SK-N-SH treated with all-trans-retinoic acid at 6 μM for 48 hours (cell line): ENCODE measurements around the gene RAB30.
A peak's percentile ranks its signal among the peaks of the same experiment; 100 is the strongest.

Source experiments
- ATAC-seq: fragments of 200-7000 bp; cut with Tn5 transposase; 3 replicates; pipeline ENCODE4 v1.9.1; 2020; ENCODE audit warnings: mild to moderate bottlenecking, moderate library complexity
- ARNTL ChIP-seq: fragments of 450-650 bp; formaldehyde crosslinking; IDR thresholded peaks from 2 replicates; pipeline ENCODE4 v1.5.0; 2020; ENCODE audit warnings: low read depth, mild to moderate bottlenecking, moderate library complexity, borderline replicate concordance
- BACH2 ChIP-seq: fragments of 250-450 bp; sonication (Bioruptor Pico); IDR thresholded peaks from 2 replicates; pipeline ENCODE4 v1.9.0; 2021; ENCODE audit warnings: mild to moderate bottlenecking, borderline replicate concordance
- CREB5 ChIP-seq: fragments of 250-450 bp; sonication (Bioruptor Pico); IDR thresholded peaks from 2 replicates; pipeline ENCODE4 v1.5.1; 2020; ENCODE audit warnings: low read depth, mild to moderate bottlenecking, moderate library complexity
- CSRNP3 ChIP-seq: fragments of 250-450 bp; sonication (Bioruptor Pico); IDR thresholded peaks from 2 replicates; pipeline ENCODE4 v1.5.1; 2021; ENCODE audit warnings: mild to moderate bottlenecking, moderate library complexity
- ESRRG ChIP-seq: fragments of 250-450 bp; sonication (Bioruptor Pico); IDR thresholded peaks from 2 replicates; pipeline ENCODE4 v1.6.1; 2021; ENCODE audit warnings: mild to moderate bottlenecking
- GLIS3 ChIP-seq: fragments of 250-450 bp; sonication (Bioruptor Pico); IDR thresholded peaks from 2 replicates; pipeline ENCODE4 v1.5.0; 2020; ENCODE audit warnings: mild to moderate bottlenecking, moderate library complexity
- ISL1 ChIP-seq: fragments of 250-450 bp; sonication (Bioruptor Pico); IDR thresholded peaks from 2 replicates; pipeline ENCODE4 v2.1.2; 2022; ENCODE audit warnings: mild to moderate bottlenecking, moderate library complexity
- OSR1 ChIP-seq: fragments of 250-450 bp; sonication (Bioruptor Pico); IDR thresholded peaks from 2 replicates; pipeline ENCODE4 v1.8.0; 2022; ENCODE audit warnings: moderate library complexity, mild to moderate bottlenecking, inconsistent platforms
- PATZ1 ChIP-seq: fragments of 250-450 bp; sonication (Bioruptor Pico); IDR thresholded peaks from 2 replicates; pipeline ENCODE4 v1.8.0; 2020; ENCODE audit warnings: mild to moderate bottlenecking, moderate library complexity, borderline replicate concordance
- POU6F1 ChIP-seq: fragments of 250-450 bp; sonication (Bioruptor Pico); IDR thresholded peaks from 2 replicates; pipeline ENCODE4 v1.8.0; 2021; ENCODE audit warnings: low read depth, mild to moderate bottlenecking, moderate library complexity, borderline replicate concordance
- PPARA ChIP-seq: fragments of 250-450 bp; sonication (Bioruptor Pico); IDR thresholded peaks from 2 replicates; pipeline ENCODE4 v1.5.0; 2020; ENCODE audit warnings: mild to moderate bottlenecking, borderline replicate concordance
- SNAI2 ChIP-seq: fragments of 250-450 bp; sonication (Bioruptor Pico); IDR thresholded peaks from 2 replicates; pipeline ENCODE4 v1.5.0; 2020; ENCODE audit warnings: mild to moderate bottlenecking, moderate library complexity
- TCF4 ChIP-seq: fragments of 250-450 bp; sonication (Bioruptor Pico); IDR thresholded peaks from 2 replicates; pipeline ENCODE4 v1.8.0; 2021; ENCODE audit warnings: mild to moderate bottlenecking, moderate library complexity, borderline replicate concordance
- TOX ChIP-seq: fragments of 250-450 bp; sonication (Bioruptor Pico); IDR thresholded peaks from 2 replicates; pipeline ENCODE4 v1.8.0; 2021; ENCODE audit warnings: mild to moderate bottlenecking, moderate library complexity, borderline replicate concordance
- TSHZ2 ChIP-seq: fragments of 250-450 bp; sonication (Bioruptor Pico); IDR thresholded peaks from 2 replicates; pipeline ENCODE4 v1.5.0; 2020; ENCODE audit warnings: mild to moderate bottlenecking, moderate library complexity
- ZFP3 ChIP-seq: fragments of 250-450 bp; sonication (Bioruptor Pico); IDR thresholded peaks from 2 replicates; pipeline ENCODE4 v1.5.0; 2020; ENCODE audit warnings: mild to moderate bottlenecking, moderate library complexity
- ZFP30 ChIP-seq: fragments of 450-650 bp; formaldehyde crosslinking; IDR thresholded peaks from 2 replicates; pipeline ENCODE4 v1.5.0; 2022; ENCODE audit warnings: mild to moderate bottlenecking, moderate library complexity
- ZNF565 ChIP-seq: fragments of 450-650 bp; formaldehyde crosslinking; conservative IDR thresholded peaks from 2 replicates; pipeline ENCODE4 v1.5.0; 2020; ENCODE audit warnings: low read depth, mild to moderate bottlenecking, moderate library complexity
- ZNF70 ChIP-seq: fragments of 450-650 bp; formaldehyde crosslinking; IDR thresholded peaks from 2 replicates; pipeline ENCODE4 v1.5.0; 2020; ENCODE audit warnings: mild to moderate bottlenecking, moderate library complexity
- ZNF8 ChIP-seq: fragments of 450-650 bp; formaldehyde crosslinking; IDR thresholded peaks from 2 replicates; pipeline ENCODE4 v1.5.0; 2020; ENCODE audit warnings: mild to moderate bottlenecking, moderate library complexity

RAB30 gene

GRCh38 chr11:83037877-83038276, 33.8 kb downstream of the RAB30 start:
- TF ChIP-seq TCF4 (CRISPR knock-in tag), result peak; percentile 58; the same call in 1 of the 2 replicates
- no peak; the same call in 1 of the 2 replicates for TF ChIP-seq CSRNP3 (CRISPR knock-in tag)
- no peak for TF ChIP-seq ARNTL (CRISPR knock-in tag)
- TF ChIP-seq POU6F1 (CRISPR knock-in tag), result no peak
- TF ChIP-seq ZNF70 (CRISPR knock-in tag), result no peak
- TF ChIP-seq ZFP30 (CRISPR knock-in tag), result no peak
- TF ChIP-seq CREB5 (CRISPR knock-in tag), result peak; percentile 74; the same call in 1 of the 2 replicates
- TF ChIP-seq OSR1 (CRISPR knock-in tag), result no peak
- peak; percentile 89 for TF ChIP-seq ISL1 (CRISPR knock-in tag)
- TF ChIP-seq PATZ1 (CRISPR knock-in tag), result peak; percentile 67; the same call in 1 of the 2 replicates
- TF ChIP-seq ESRRG (CRISPR knock-in tag), result no peak
- TF ChIP-seq GLIS3 (CRISPR knock-in tag), result peak; percentile 31; the same call in 1 of the 2 replicates
- peak; percentile 23 for ATAC-seq

- no peak for ATAC-seq
- TF ChIP-seq PPARA (CRISPR knock-in tag) (no peak), ZNF70 (CRISPR knock-in tag) (no peak), ZNF565 (no peak), ESRRG (CRISPR knock-in tag) (no peak), ARNTL (CRISPR knock-in tag) (no peak), CREB5 (CRISPR knock-in tag) (no peak), ZFP30 (CRISPR knock-in tag) (no peak), SNAI2 (CRISPR knock-in tag) (no peak), BACH2 (CRISPR knock-in tag) (no peak), TCF4 (CRISPR knock-in tag) (no peak), CSRNP3 (CRISPR knock-in tag) (no peak), ZFP3 (CRISPR knock-in tag) (no peak), OSR1 (CRISPR knock-in tag) (no peak), ZNF8 (CRISPR knock-in tag) (no peak), TOX (CRISPR knock-in tag) (no peak), PATZ1 (CRISPR knock-in tag) (no peak), TSHZ2 (CRISPR knock-in tag) (no peak), GLIS3 (CRISPR knock-in tag) (no peak)
These were observed 35.0 kb downstream of the RAB30 start for GRCh38 chr11:83036701-83037100.
